Renal cortex interstitium (tissue), 11 donors: ENCODE data around the gene GAS2. TPM values are rescaled to one million over a fixed set of nuclear protein-coding genes. Genes with fewer than 3 reads are reported as not detected.

Source experiments
- DNase-seq, 11 donors: peaks; one replicate each; pipeline ENCODE4 v3.0.0-alpha.2; 2013; ENCODE audit warnings: low read depth in 9 of 11, low spot score in 4 of 11; ENCODE audit errors: extremely low read depth in 1 of 11
- polyA plus RNA-seq, 3 donors: library from polyadenylated mRNA; unstranded; fragments of 120-200 nt; gene quantifications; one replicate each; pipeline ENCODE4 v1.2.1, GENCODE V29; 2013; ENCODE audit not compliant: insufficient read length in 3 of 3

Gene GAS2
- polyA plus RNA-seq, 3 donors, result 9.8 to 12.5 (median 11.2) TPM

DNA sequence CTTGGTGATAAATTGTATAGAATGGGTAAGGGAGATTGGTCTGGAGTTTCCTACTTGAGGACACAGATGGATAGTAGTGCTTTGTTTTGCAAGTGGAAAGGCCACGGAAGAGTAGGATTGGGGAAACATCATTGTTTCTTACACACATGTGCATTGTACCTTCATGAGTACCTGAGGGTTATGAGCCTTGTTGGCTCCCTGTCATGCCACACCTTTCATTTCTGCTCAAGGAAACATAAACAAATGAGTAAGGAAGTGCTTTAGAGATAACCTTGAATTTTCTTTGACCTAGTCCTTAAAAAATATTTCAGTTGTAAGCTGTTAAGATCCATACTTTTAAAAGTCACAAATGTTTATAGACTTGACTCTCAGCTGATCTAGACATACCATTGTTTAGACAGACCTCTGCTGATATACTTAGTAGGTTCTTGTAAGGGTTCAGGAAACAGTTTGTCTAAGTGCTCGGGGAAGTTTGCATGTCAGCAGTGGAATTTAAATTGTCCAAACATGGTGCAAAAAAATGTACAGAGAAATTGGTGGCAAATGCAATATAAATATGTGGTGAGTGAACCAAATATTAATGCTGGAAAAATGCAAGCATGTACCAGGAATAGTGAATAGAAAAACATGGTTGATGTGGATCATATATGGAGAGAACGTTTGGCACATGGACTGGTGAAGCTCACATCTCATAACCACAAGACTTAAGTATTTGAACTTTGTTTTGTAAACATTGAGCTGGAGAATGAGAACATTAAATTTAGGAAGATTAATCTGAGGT is 40.9 kb downstream of the GAS2 start:
- no peak for DNase-seq

DNA sequence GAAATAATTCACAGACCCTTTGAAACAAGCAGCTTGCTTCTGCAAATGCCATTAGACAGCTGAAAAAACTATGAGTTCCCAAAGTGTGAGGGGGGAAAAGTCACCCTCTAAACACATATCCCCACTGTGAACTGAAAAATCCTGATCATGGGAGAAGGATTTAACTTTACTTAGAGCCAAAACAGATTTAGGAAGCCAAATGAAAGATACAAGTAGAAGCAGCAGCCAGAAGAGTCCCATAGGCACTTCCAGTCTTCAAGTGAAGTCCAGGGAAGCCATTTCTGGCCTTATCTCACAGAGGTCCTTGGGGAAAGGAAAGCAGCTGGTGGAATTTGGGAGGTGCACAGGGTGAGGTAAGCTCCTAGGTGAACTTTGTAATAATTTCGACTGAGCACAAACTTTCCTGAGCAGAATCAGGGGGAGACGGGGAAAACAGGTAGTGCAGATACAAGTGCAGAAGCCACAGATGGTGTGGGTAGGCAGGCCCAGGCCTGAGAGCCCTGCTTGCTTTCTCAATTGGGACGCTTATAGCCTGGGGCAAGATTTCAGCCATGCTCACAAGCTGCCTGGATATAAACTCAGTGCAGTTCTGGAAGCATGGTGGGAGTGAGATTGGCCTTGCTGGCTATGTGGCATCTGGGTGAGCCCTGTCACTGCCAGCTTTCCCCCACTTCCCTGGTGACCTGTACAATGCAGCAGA is 44.8 kb downstream of the GAS2 start:
- no peak for DNase-seq

- DNase-seq, result no peak
Measured at GRCh38 chr11:22711880-22712279, 45.5 kb downstream of the GAS2 start.

DNA sequence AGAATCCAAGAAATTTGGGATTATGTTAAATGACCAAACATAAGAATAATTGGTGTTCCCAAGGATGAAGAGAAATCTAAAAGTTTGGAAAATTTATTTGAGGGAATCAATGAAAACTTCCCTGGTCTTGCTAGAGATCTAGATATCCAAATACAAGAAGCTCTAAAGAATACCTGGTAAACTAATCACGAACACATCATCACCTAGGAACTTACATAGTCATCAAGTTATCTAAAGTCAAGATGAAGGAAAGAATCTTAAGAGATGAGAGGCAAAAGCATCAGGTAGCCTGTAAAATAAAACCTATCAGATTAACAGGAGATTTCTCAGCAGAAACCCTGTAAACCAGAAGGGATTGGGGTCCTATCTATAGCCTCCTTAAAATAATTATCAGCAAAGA is 46.9 kb downstream of the GAS2 start:
- no peak for DNase-seq

DNA sequence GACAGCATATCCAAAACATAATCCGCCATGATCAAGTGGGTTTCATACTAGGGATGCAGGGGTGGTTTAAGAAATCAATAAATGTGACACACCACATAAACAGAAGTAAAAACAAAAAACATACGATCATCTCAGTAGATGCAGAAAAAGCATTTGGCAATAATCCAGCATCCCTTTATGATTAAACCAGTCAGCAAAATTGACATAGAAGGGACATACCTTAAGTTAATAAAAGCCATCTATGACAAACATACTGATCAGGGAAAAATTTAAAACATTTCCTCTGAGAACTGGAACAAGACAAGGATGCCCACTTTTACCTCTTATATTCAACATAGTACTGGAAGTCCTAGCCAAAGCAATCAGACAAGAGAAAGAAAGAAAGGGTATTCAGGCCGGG is 49.6 kb downstream of the GAS2 start:
- DNase-seq, result no peak

- no peak for DNase-seq
Measured at GRCh38 chr11:22720457-22720856, 54.0 kb downstream of the GAS2 start.

DNA sequence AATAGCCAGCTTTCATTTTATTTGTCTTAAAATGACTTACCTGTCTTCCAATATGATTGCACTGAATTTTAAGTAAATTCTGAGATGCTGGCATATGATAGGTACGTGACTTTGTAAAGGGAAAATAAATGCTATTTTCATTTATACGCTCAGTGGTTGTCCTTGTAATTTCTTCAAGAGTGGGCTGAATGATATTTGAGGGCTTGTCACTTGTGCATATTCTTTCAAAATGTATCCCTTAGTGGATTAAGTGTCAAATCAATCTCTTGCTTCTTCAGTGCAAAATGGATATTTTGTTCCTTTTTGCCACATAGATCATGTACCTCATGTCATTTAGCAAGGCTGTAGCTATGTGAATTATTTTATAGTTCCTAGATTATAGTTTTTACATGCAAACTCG is 56.9 kb downstream of the GAS2 start:
- no peak for DNase-seq

- DNase-seq, result no peak
Measured at GRCh38 chr11:22725079-22725478, 58.7 kb downstream of the GAS2 start.

- DNase-seq, result no peak
Measured at GRCh38 chr11:22728600-22729389, 62.4 kb downstream of the GAS2 start.

DNA sequence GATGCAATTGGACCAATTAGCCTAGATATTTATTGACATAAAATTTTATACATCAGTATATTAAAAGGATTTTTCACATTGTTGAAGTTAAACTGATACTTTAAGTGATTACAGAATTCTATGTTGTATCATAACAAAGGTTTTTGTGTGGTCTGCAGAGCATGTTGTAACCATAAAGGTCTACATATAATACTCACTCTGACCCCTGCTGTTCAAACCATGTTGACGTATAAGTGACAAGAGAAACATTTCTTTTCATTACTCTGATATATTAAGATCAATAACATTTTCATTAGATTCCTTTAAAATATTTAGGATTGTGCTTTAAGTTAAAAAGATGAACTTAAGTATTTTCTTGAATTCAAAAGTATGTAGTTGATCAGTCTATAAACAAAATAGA is 63.9 kb downstream of the GAS2 start:
- no peak for DNase-seq

- DNase-seq, result no peak
Measured at GRCh38 chr11:22732588-22732987, 66.2 kb downstream of the GAS2 start.

DNA sequence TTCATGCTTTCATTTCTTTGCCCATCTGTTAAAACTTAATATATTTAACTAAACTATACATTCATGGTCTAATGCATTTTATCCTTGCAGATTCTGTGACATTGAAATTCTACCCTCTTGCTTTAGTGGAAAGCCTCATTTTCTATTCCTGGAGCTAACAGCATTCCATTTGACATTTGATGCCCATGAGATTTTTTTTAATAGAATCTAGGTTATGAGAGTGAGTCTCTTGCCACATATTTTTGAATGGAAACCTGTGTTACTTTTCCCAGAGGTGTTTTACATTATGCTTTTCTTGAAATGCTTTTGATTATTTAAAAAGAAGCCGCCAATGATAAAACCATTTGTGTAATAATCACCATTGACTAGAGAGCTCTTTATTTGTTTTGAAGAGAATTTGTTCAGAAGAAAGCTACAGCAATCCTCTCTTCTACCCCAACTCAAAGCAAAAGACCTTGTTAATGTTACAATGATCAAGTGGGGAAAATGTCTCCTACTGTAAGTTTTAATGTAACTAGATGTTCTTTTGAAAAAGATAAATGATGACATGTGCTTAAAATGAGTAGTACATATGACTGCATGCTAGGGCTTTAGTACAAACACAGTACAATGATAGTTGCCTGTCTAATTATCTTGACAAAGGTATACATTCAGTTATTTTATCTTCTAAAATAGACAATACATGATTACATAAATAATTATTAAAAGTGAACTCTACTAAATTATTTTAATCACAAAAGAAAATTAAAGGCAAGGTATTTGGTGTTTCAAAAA is 67.3 kb downstream of the GAS2 start:
- no peak for DNase-seq

GRCh38 chr11:22734628-22735345 is 68.4 kb downstream of the GAS2 start:
- no peak for DNase-seq

- no peak for DNase-seq
Measured at GRCh38 chr11:22742157-22742613, 75.8 kb downstream of the GAS2 start.

GRCh38 chr11:22749536-22749935 is 83.1 kb downstream of the GAS2 start:
- DNase-seq, result no peak

GRCh38 chr11:22752908-22753310 is 86.5 kb downstream of the GAS2 start:
- no peak for DNase-seq

GRCh38 chr11:22753416-22753815 is 87.0 kb downstream of the GAS2 start:
- no peak for DNase-seq

DNA sequence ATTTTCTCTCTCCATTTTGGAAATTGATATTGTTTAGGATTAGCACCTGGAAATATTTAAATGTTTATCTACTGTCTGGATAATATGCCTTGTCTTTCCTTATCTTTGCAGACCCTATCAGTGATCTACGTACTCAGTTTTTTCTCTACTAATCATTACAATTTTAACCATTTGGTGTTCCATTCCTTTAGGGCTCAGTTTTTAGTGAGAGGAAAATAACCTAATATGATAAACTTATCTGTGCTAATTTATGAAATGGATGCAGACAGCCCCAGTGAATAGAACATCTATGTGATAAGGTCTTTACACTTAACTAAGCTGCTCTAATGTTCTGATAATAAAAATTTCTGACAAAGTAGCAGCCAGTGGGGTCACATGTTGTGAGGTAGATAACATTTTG is 94.7 kb downstream of the GAS2 start:
- no peak for DNase-seq

GRCh38 chr11:22763166-22763565 is 96.8 kb downstream of the GAS2 start:
- no peak for DNase-seq
